Endothelial cell of umbilical vein (primary cell): ENCODE measurements around the gene RGS4. TPM values are rescaled to one million over a fixed set of nuclear protein-coding genes. Genes with fewer than 3 reads are reported as not detected.

Experiments used
- BruUV-seq: library from RNA; stranded (reverse); fragments of 400-500 nt; replicated peaks from 2 replicates; lab custom pipeline; 2021; lab: Mats Ljungman, UMichigan
- CTCF ChIA-PET: fragments of 300-600, 350-600 bp; sonication (Branson Sonifier 250); formaldehyde crosslinking; loops from one replicate; lab custom pipeline; 2021; ENCODE audit warnings: antibody characterized with exemption, inconsistent platforms; lab: Charles Lee
- POLR2A ChIA-PET: fragments of 300-600, 350-600 bp; sonication (Branson Sonifier 250); formaldehyde crosslinking; loops from one replicate; lab custom pipeline; 2021; ENCODE audit warnings: antibody characterized with exemption, inconsistent platforms; lab: Charles Lee
- DNase-seq: peaks from one replicate; pipeline ENCODE4 v3.0.0-alpha.2; 2011; ENCODE audit warnings: low read depth, low spot score
- FAIRE-seq: peaks from 2 replicates; lab custom pipeline; 2011; peaks lifted over from hg19 to GRCh38; lab: Jason Lieb, UNC
- H2AFZ ChIP-seq: 2 replicates; pipeline ENCODE4 v1.6.0; 2012; ENCODE audit warnings: low read depth, low read length, control low read depth, inconsistent platforms
- H3K27ac ChIP-seq: 2 replicates; pipeline ENCODE4 v1.5.1; 2011; ENCODE audit warnings: low read depth, mild to moderate bottlenecking, control low read depth, low read length, moderate library complexity; ENCODE audit not compliant: insufficient read depth
- H3K27me3 ChIP-seq, 2 experiments: 2 replicates each; pipeline versions ENCODE4 v1.6.0 to v1.6.1; 2011; ENCODE audit warnings: low read length in 2 of 2, mixed read lengths in 1 of 2; ENCODE audit not compliant: control insufficient read depth in 2 of 2, insufficient read depth in 2 of 2
- H3K36me3 ChIP-seq, 2 experiments: 2 replicates in 1 of 2; 3 replicates in 1 of 2; pipeline ENCODE4 v1.5.1; 2011; ENCODE audit warnings: low read length in 2 of 2, mild to moderate bottlenecking in 1 of 2, moderate library complexity in 1 of 2; ENCODE audit not compliant: control insufficient read depth in 2 of 2, insufficient read depth in 2 of 2; ENCODE audit errors: extremely low read depth in 1 of 2
- H3K4me1 ChIP-seq: 3 replicates; pipeline ENCODE4 v1.5.1; 2011; ENCODE audit warnings: mild to moderate bottlenecking, low read length; ENCODE audit not compliant: control insufficient read depth, insufficient read depth; ENCODE audit errors: extremely low read depth
- H3K4me2 ChIP-seq: 2 replicates; pipeline ENCODE4 v1.6.1; 2011; ENCODE audit warnings: low read length, control low read depth, mixed read lengths; ENCODE audit not compliant: insufficient read depth
- H3K4me3 ChIP-seq, 3 experiments: fragments of 200-600 bp in 1 of 3; sonication (generic), shearing (Covaris generic) in 1 of 3; replicated peaks in 1 of 3; 2 replicates each; pipeline ENCODE4 v1.5.1; 2011 to 2016; ENCODE audit warnings: control low read depth in 3 of 3, low read length in 3 of 3, mild to moderate bottlenecking in 2 of 3, inconsistent platforms in 1 of 3, low read depth in 1 of 3, moderate library complexity in 1 of 3; ENCODE audit not compliant: insufficient read depth in 1 of 3
- H3K79me2 ChIP-seq: 2 replicates; pipeline ENCODE4 v1.6.0; 2012; ENCODE audit warnings: low read length, inconsistent platforms; ENCODE audit not compliant: control insufficient read depth, insufficient read depth
- H3K9ac ChIP-seq: replicated peaks from 2 replicates; pipeline ENCODE3; 2011; ENCODE audit warnings: low read length, control low read depth; ENCODE audit not compliant: insufficient read depth; ENCODE audit errors: extremely low read depth
- H3K9me1 ChIP-seq: replicated peaks from 3 replicates; pipeline ENCODE4 v1.6.0; 2011; ENCODE audit warnings: mild to moderate bottlenecking, low read length; ENCODE audit not compliant: control insufficient read depth, insufficient read depth; ENCODE audit errors: extremely low read depth
- H3K9me3 ChIP-seq: replicated peaks from 2 replicates; pipeline ENCODE4 v1.5.1; 2012; ENCODE audit warnings: low read length, inconsistent platforms; ENCODE audit not compliant: control insufficient read depth, insufficient read depth
- H4K20me1 ChIP-seq: replicated peaks from 2 replicates; pipeline ENCODE3; 2011; ENCODE audit warnings: mild to moderate bottlenecking, low read length; ENCODE audit not compliant: control insufficient read depth, insufficient read depth; ENCODE audit errors: extremely low read depth
- CTCF ChIP-seq, 2 donors: IDR thresholded peaks; 1 replicate in 1 of 2; 2 replicates in 1 of 2; pipeline ENCODE4 v1.5.1; 2011; ENCODE audit warnings: low read length in 2 of 2, mild to moderate bottlenecking in 2 of 2, moderate library complexity in 2 of 2, control low read depth in 1 of 2, inconsistent platforms in 1 of 2, low read depth in 1 of 2; ENCODE audit not compliant: insufficient read depth in 1 of 2; ENCODE audit errors: extremely low read depth in 1 of 2
- EZH2 ChIP-seq: IDR thresholded peaks from 2 replicates; pipeline ENCODE4 v1.6.1; 2012; ENCODE audit warnings: borderline replicate concordance, low read depth, mild to moderate bottlenecking, moderate library complexity, low read length, inconsistent platforms; ENCODE audit not compliant: severe bottlenecking
- FOS ChIP-seq: IDR thresholded peaks from 2 replicates; pipeline ENCODE4 v1.6.1; 2011; ENCODE audit warnings: mild to moderate bottlenecking, low read length, moderate library complexity, borderline replicate concordance; ENCODE audit not compliant: insufficient read depth
- GATA2 ChIP-seq: IDR thresholded peaks from 2 replicates; pipeline ENCODE4 v1.7.0; 2011; ENCODE audit warnings: low read depth, mild to moderate bottlenecking, moderate library complexity, mixed read lengths, low read length; ENCODE audit not compliant: insufficient read length, insufficient read depth
- JUN ChIP-seq: IDR thresholded peaks from 2 replicates; pipeline ENCODE4 v1.6.1; 2011; ENCODE audit warnings: borderline replicate concordance, low read depth; ENCODE audit not compliant: insufficient read length, insufficient read depth
- MAX ChIP-seq: IDR thresholded peaks from 2 replicates; pipeline ENCODE4 v1.6.1; 2011; ENCODE audit not compliant: insufficient read depth, insufficient read length
- MYC ChIP-seq: IDR thresholded peaks from one replicate; pipeline ENCODE4 v1.6.1; 2011; ENCODE audit warnings: mild to moderate bottlenecking, low read depth, low read length
- POLR2A ChIP-seq: IDR thresholded peaks from 2 replicates; pipeline ENCODE4 v1.6.1; 2012; ENCODE audit warnings: low read depth, mild to moderate bottlenecking, control low read depth, low read length
- POLR2AphosphoS5 ChIP-seq: IDR thresholded peaks from 2 replicates; pipeline ENCODE4 v1.6.1; 2012; ENCODE audit warnings: low read depth, mild to moderate bottlenecking, control low read depth, low read length, moderate library complexity; ENCODE audit not compliant: insufficient read depth
- dilution Hi-C: fragments of 300-500 bp; cut with MboI; formaldehyde crosslinking; loops from one replicate; pipeline ENCODE4 v1.15.0; 2019; ENCODE audit warnings: low sequenced_read_pairs; ENCODE audit not compliant: extremely low pct_ligation_motif_present
- intact Hi-C: fragments of 100-400 bp; cut with micrococcal nuclease; formaldehyde crosslinking; loops from one replicate; pipeline ENCODE4 v1.10.0; 2022
- polyA plus RNA-seq, 4 experiments: library from polyadenylated mRNA; depleted of rRNA in 3 of 4; stranded (reverse) in 3 of 4; unstranded in 1 of 4; fragments of >200 nt; gene quantifications; 2 replicates each; pipeline versions ENCODE4 v1.2.1 to v1.2.3, GENCODE V29; 2011 to 2012; ENCODE audit warnings: missing spikeins in 1 of 4
- total RNA-seq: library from RNA; stranded (reverse); gene quantifications from 2 replicates; pipeline ENCODE4 v1.2.3, GENCODE V29; 2021

Gene RGS4
- total and polyA plus RNA-seq, 2 donors (not counting 3 experiments of a cell fraction or from before 2014, with no cell fraction given) = 14.6 to 59.3 TPM

GRCh38 chr1:163115887-163116286 is 46.7 kb downstream of the RGS4 start:
- no peak for FAIRE-seq
- H3K4me3 ChIP-seq = no peak overlapping the region
- dilution Hi-C loops = no loop called here
- H3K4me2 ChIP-seq = no peak overlapping the region
- BruUV-seq = no TSS peak
- no peaks in the 10 kb centered on the region for H3K9me1 ChIP-seq
- H4K20me1 ChIP-seq = no peaks in the 10 kb centered on the region
- CTCF ChIA-PET = interaction anchor here (1.3 kb wide), 1 partner anchor 9 kb away, joined by 3 read pairs; no protein-coding TSS in a partner anchor
- no peak for DNase-seq
- no peaks in the 10 kb centered on the region for H3K9me3 ChIP-seq
- intact Hi-C loops = no loop called here
- H3K4me1 ChIP-seq = peaks cover 7% of the 10 kb centered on the region
- no peaks in the 10 kb centered on the region for H3K27me3 ChIP-seq
- H2AFZ ChIP-seq = no peak overlapping the region
- TF ChIP-seq POLR2AphosphoS5 (no peak), FOS (no peak), MYC (no peak), CTCF (IDR thresholded peaks at IDR 0.05; ENCODE audit: extremely low read depth in 1 of 2, insufficient read depth in 1 of 2, low read depth in 1 of 2, low read length in 2 of 2) (no peak), MAX (no peak), EZH2 (no peak), GATA2 (no peak), JUN (no peak), POLR2A (no peak)
- POLR2A ChIA-PET = no interaction called here
- no peak overlapping the region for H3K9ac ChIP-seq
- no peak overlapping the region for H3K27ac ChIP-seq
- H3K79me2 ChIP-seq = no peaks in the 10 kb centered on the region
- H3K36me3 ChIP-seq = no peaks in the 10 kb centered on the region
